IPS-18a (cell line): ENCODE data around the gene TSHZ2.

Source experiments
- H3K27ac ChIP-seq: one replicate; pipeline ENCODE4 v1.5.1; 2013; ENCODE audit warnings: low read length
- H3K27me3 ChIP-seq: one replicate; pipeline ENCODE4 v1.6.1; 2013; ENCODE audit warnings: mild to moderate bottlenecking, low read length; ENCODE audit not compliant: control insufficient read depth, insufficient read depth
- H3K36me3 ChIP-seq: one replicate; pipeline ENCODE4 v1.6.1; 2013; ENCODE audit warnings: low read depth, low read length; ENCODE audit not compliant: control insufficient read depth
- H3K4me1 ChIP-seq: one replicate; pipeline ENCODE4 v1.6.1; 2013; ENCODE audit warnings: low read depth, low read length; ENCODE audit not compliant: control insufficient read depth
- H3K4me3 ChIP-seq: one replicate; pipeline ENCODE4 v1.5.1; 2013; ENCODE audit warnings: low read length
- H3K9ac ChIP-seq: one replicate; pipeline ENCODE4 v1.6.1; 2013; ENCODE audit warnings: mild to moderate bottlenecking, low read length, moderate library complexity
- H3K9me3 ChIP-seq: one replicate; pipeline ENCODE4 v1.6.1; 2013; ENCODE audit warnings: low read depth, low read length; ENCODE audit not compliant: control insufficient read depth

TSHZ2 gene

GRCh38 chr20:53168491-53168890 lies 196.3 kb downstream of the TSHZ2 start:
- Histone ChIP-seq H3K9me3 (no peaks in the 10 kb centered on the region), H3K36me3 (no peaks in the 10 kb centered on the region), H3K9ac (no peak overlapping the region), H3K4me1 (no peaks in the 10 kb centered on the region), H3K27me3 (no peaks in the 10 kb centered on the region), H3K27ac (no peak overlapping the region), H3K4me3 (no peak overlapping the region)

GRCh38 chr20:53170196-53170595 lies 198.0 kb downstream of the TSHZ2 start:
- H3K9me3 ChIP-seq: no peaks in the 10 kb centered on the region
- no peak overlapping the region for H3K4me3 ChIP-seq
- H3K9ac ChIP-seq: no peak overlapping the region
- no peaks in the 10 kb centered on the region for H3K27me3 ChIP-seq
- no peaks in the 10 kb centered on the region for H3K4me1 ChIP-seq
- H3K27ac ChIP-seq: no peak overlapping the region
- no peaks in the 10 kb centered on the region for H3K36me3 ChIP-seq

DNA sequence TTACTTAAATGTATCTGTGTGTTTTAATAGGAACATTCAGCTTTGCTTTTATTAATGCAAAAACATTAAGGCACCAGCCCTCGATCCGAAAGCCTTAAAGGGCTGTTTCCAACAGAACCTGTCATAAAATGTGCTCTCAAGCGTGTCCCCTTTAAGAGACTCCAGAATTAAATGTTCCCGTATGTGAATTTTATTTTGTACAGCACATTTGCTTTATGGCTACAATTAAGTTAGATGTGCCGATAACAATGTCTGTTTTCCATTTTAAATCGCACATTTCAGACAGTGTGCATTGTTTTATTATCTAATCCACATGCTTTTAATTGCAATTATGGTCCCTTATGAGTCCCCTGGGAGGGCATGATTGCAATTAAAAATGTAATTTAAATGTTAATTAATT lies 198.9 kb downstream of the TSHZ2 start:
- Histone ChIP-seq H3K4me1 (peaks cover 2% of the 10 kb centered on the region), H3K4me3 (no peak overlapping the region), H3K27ac (no peak overlapping the region), H3K9me3 (no peaks in the 10 kb centered on the region), H3K9ac (no peak overlapping the region), H3K27me3 (no peaks in the 10 kb centered on the region), H3K36me3 (no peaks in the 10 kb centered on the region)

- Histone ChIP-seq H3K9ac (no peak overlapping the region), H3K9me3 (no peaks in the 10 kb centered on the region), H3K4me1 (peaks cover 2% of the 10 kb centered on the region), H3K36me3 (no peaks in the 10 kb centered on the region), H3K4me3 (no peak overlapping the region), H3K27ac (no peak overlapping the region), H3K27me3 (no peaks in the 10 kb centered on the region)
These were observed 202.3 kb downstream of the TSHZ2 start for GRCh38 chr20:53174454-53174853.

DNA sequence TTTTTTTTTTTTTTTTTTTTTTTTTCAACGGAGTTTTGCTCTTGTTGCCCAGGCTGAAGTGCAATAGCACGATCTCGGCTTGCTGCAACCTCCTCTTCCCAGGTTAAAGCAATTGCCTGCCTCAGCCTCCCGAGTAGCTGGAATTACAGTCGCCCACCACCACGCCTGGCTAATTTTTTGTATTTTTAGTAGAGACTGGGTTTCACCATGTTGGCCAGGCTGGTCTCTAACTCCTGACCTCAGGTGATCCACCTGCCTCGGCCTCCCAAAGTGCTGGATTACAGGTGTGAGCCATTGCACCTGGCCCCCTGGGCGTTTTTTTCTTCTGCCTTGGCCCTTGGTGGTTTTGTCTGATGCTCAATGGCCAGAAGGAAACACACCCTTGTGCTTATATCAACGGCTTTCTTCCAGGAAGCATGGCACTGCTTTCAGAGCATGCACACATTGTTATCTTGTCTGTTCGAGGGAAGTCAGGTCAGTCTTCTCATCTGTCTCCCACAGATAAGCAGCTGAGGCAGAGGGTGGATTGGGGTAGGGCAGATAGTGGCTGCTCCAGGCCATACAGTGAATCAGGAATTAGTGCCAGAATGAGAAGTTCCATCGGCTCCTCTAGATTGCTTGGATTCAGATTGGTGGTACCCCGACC lies 203.1 kb downstream of the TSHZ2 start:
- Histone ChIP-seq H3K36me3 (no peaks in the 10 kb centered on the region), H3K27me3 (no peaks in the 10 kb centered on the region), H3K27ac (no peak overlapping the region), H3K9ac (no peak overlapping the region), H3K4me3 (no peak overlapping the region), H3K9me3 (no peaks in the 10 kb centered on the region), H3K4me1 (peaks cover 2% of the 10 kb centered on the region)

- Histone ChIP-seq H3K9me3 (no peaks in the 10 kb centered on the region), H3K27ac (no peak overlapping the region), H3K9ac (no peak overlapping the region), H3K27me3 (no peaks in the 10 kb centered on the region), H3K4me3 (no peak overlapping the region), H3K36me3 (no peaks in the 10 kb centered on the region), H3K4me1 (peaks cover 2% of the 10 kb centered on the region)
These were observed 204.0 kb downstream of the TSHZ2 start for GRCh38 chr20:53176134-53176533.

DNA sequence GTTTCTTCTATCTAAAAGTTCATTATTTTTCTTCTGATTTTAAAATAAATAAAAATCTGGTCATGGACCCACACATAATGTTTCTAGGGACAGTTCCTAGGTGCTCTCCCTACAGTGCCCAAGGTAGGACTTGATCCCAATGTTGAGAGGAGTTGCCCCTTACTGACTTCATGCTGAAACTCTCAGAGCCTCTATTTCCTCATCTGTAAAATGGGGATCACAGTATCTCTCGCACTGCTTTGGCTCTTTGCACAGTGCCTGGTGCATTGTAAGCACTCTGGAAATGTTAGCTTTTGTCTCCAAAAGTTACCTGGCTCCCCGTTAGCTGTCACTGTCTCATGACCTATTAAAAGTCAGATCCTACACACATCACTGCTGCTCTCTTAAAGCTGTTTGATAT lies 205.5 kb downstream of the TSHZ2 start:
- Histone ChIP-seq H3K27ac (no peak overlapping the region), H3K4me1 (peaks cover 2% of the 10 kb centered on the region), H3K36me3 (no peaks in the 10 kb centered on the region), H3K4me3 (no peak overlapping the region), H3K9me3 (no peaks in the 10 kb centered on the region), H3K9ac (no peak overlapping the region), H3K27me3 (no peaks in the 10 kb centered on the region)

DNA sequence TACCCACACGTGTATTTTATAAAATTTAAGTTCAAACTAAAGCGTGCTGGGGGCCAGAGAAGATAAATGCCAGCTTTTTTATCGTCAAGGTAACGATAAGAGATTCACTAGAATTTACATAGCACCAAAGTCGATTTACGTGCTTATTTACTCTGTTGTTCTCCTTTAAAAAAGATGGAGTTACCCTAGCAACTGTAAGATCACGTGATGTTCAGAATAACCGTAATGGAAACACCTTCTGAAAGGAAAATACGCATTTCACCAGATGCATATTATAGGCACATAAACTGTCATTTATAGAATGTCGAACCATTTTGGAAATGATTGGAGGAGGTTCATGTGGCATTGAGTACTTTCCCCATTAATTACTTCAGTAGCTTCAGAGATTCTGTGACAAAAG lies 207.6 kb downstream of the TSHZ2 start:
- Histone ChIP-seq H3K36me3 (no peaks in the 10 kb centered on the region), H3K27ac (no peak overlapping the region), H3K4me3 (no peak overlapping the region), H3K4me1 (peaks cover 2% of the 10 kb centered on the region), H3K9ac (no peak overlapping the region), H3K9me3 (no peaks in the 10 kb centered on the region), H3K27me3 (no peaks in the 10 kb centered on the region)

DNA sequence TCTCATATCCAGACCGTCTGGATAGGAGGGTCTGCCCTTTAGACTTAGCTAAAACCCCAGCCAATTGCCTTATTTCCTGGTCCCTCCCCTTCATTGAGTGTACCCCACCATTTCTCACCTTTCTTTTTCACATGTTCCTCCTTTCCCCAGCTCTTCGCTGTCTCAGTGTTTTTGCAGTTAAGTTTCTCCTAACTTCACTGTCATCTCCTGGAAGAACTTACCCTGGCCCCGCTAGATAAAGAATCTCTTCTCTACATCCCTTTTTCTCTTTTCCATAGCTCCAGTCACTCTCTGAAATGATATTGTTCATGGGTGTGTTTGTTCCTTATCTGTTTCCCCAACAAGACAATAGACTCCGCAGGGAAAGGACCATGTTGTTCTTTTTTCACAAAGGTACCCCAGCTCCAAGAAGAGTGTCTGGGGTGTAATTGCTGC lies 208.8 kb downstream of the TSHZ2 start:
- no peak overlapping the region for H3K27ac ChIP-seq
- peaks cover 2% of the 10 kb centered on the region for H3K4me1 ChIP-seq
- H3K36me3 ChIP-seq: no peaks in the 10 kb centered on the region
- no peak overlapping the region for H3K9ac ChIP-seq
- H3K4me3 ChIP-seq: no peak overlapping the region
- no peaks in the 10 kb centered on the region for H3K27me3 ChIP-seq
- H3K9me3 ChIP-seq: no peaks in the 10 kb centered on the region

DNA sequence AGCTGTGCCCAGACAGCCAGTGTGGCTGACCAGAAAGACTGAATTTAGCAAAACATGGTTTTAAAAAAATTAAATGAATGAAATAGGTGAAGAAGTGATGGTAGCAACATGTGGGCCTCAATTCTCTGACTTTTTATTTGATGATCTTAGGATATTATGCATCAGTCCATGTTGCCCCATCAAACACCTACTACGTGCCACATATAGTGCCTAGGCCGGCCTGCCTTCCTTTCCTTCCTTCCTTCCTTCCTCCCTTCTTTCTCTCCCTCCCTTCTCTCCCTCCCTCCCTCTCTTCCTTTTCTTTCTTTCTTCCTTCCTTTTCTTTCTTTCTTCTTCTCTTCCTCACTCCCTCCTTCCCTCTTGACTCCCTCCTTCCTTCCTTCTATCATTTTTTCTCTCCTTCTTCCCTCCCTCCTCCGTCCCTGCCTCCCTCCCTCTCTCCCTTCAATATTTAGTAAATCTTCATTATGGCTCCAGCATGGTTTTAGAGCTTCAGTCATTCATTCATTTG lies 209.8 kb downstream of the TSHZ2 start:
- Histone ChIP-seq H3K4me3 (no peak overlapping the region), H3K9ac (no peak overlapping the region), H3K9me3 (no peaks in the 10 kb centered on the region), H3K27ac (no peak overlapping the region), H3K36me3 (no peaks in the 10 kb centered on the region), H3K27me3 (no peaks in the 10 kb centered on the region), H3K4me1 (no peaks in the 10 kb centered on the region)

- H3K27me3 ChIP-seq: no peaks in the 10 kb centered on the region
- H3K9me3 ChIP-seq: no peaks in the 10 kb centered on the region
- H3K4me3 ChIP-seq: no peak overlapping the region
- no peak overlapping the region for H3K27ac ChIP-seq
- H3K4me1 ChIP-seq: no peaks in the 10 kb centered on the region
- no peak overlapping the region for H3K9ac ChIP-seq
- no peaks in the 10 kb centered on the region for H3K36me3 ChIP-seq
These were observed 211.0 kb downstream of the TSHZ2 start for GRCh38 chr20:53183181-53183580.

DNA sequence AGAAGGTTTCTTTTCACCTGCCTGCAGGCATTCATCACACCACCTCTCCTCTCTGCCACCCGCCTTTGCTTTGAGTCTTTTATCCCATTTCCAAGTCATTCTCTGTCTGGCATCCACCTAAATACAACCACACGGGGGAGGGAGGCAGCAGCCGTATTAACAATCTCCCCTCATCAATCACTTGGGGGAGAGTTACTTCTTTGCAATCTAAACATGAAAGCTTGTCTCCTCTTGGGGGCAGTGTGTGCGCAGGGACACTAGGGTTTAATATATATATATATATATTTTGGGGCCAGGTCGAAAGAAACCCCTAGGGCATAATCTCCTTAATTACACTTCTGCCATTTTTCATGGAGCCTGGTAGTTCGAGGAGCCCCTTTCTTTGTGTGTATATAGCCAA lies 214.5 kb downstream of the TSHZ2 start:
- Histone ChIP-seq H3K36me3 (no peaks in the 10 kb centered on the region), H3K9me3 (no peaks in the 10 kb centered on the region), H3K27ac (no peak overlapping the region), H3K9ac (no peak overlapping the region), H3K4me1 (peaks cover 8% of the 10 kb centered on the region), H3K4me3 (no peak overlapping the region), H3K27me3 (no peaks in the 10 kb centered on the region)
